ENCODE results near the gene CDK13.

DNA sequence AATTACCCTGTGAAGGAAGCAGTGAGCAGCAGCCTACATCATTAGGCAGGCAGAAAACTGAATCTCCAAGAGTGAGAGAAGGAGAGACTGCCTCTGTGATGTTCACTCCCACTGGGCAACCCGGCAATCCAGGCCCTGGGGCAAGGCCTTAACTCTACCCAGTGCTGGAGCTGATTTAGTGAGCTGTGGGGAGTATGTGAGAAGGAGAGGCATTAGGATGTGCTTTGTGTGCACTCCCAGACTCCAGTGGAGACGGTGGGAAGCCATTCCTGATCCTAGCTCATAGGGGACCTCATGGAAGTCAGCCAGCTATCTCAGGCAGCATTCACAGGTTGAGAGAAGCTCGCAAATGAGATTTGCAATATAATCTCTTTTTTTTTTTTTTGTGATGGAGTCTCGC is 41.1 kb upstream of the CDK13 start:
- no peak for TF ChIP-seq POLR2AphosphoS5 (IDR thresholded peaks at IDR 0.05)
- TF ChIP-seq, protein P1, sequence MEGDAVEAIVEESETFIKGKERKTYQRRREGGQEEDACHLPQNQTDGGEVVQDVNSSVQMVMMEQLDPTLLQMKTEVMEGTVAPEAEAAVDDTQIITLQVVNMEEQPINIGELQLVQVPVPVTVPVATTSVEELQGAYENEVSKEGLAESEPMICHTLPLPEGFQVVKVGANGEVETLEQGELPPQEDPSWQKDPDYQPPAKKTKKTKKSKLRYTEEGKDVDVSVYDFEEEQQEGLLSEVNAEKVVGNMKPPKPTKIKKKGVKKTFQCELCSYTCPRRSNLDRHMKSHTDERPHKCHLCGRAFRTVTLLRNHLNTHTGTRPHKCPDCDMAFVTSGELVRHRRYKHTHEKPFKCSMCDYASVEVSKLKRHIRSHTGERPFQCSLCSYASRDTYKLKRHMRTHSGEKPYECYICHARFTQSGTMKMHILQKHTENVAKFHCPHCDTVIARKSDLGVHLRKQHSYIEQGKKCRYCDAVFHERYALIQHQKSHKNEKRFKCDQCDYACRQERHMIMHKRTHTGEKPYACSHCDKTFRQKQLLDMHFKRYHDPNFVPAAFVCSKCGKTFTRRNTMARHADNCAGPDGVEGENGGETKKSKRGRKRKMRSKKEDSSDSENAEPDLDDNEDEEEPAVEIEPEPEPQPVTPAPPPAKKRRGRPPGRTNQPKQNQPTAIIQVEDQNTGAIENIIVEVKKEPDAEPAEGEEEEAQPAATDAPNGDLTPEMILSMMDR (IDR thresholded peaks at IDR 0.05), result no peak
